ENCODE results near the gene LUC7L3.

Gene LUC7L3, protein sequence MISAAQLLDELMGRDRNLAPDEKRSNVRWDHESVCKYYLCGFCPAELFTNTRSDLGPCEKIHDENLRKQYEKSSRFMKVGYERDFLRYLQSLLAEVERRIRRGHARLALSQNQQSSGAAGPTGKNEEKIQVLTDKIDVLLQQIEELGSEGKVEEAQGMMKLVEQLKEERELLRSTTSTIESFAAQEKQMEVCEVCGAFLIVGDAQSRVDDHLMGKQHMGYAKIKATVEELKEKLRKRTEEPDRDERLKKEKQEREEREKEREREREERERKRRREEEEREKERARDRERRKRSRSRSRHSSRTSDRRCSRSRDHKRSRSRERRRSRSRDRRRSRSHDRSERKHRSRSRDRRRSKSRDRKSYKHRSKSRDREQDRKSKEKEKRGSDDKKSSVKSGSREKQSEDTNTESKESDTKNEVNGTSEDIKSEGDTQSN

DNA sequence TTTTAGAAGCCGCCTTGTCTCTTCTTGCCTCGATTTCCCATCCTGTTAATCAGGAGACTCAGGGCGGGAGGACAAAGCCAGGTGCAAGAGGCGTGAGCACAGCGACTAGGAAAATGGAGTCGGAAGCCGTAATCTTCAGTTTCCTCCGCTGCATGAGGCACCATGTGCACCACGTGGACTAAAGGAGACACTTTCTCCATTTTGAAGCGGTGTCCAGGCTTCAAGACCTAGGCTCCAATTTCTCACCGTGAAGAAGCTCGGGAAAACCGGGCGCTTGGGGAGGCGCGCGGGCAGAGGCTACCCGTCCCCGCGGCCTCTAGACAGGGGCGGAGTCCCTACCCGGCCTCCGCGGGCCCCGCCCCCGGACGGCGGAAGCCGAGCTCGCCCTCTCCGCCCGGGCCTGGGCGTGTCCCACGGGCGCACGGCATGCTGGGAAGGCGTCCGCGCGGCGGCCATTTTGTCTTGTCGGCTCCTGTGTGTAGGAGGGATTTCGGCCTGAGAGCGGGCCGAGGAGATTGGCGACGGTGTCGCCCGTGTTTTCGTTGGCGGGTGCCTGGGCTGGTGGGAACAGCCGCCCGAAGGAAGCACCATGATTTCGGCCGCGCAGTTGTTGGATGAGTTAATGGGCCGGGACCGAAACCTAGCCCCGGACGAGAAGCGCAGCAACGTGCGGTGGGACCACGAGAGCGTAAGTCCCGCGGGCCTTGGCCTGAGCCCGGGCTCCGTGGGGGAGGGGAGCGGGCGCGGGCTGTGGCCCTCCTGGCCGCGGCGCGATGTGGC, at the start of gene LUC7L3:
Gene LUC7L3, plus strand, starts transcription at position 460 of the 780 bp plus-strand sequence. Its CDS starts 130 bp downstream, at position 590.
- no peaks in the 10 kb centered on the region for H3K9me3 ChIP-seq (replicated peaks in 1 of 11)
- H3K27ac ChIP-seq = peak within 1 kb of the TSS; percentile 94 to 99 (median 97)
- peak within 1 kb of the TSS; percentile 75 to 99 (median 90) for H3K4me2 ChIP-seq
- peak within 1 kb of the TSS; percentile 94 to 100 (median 97) for H3K9ac ChIP-seq
- no peaks in the 10 kb centered on the region for H3K27me3 ChIP-seq
- TF ChIP-seq Cebpa-rat (IDR thresholded peaks at IDR 0.05) = no peak
- H3K4me3 ChIP-seq = peak within 1 kb of the TSS; percentile 77 to 99 (median 94)
- H3K4me1 ChIP-seq = peaks cover 26 to 37% (median 32%) of the 10 kb centered on the region in 10 experiments
- peaks cover 42 to 48% (median 47%) of the 10 kb centered on the region in 11 experiments for H4K20me1 ChIP-seq
- H3K36me3 ChIP-seq = peaks cover 0 to 26% (median 20%) of the 10 kb centered on the region in 11 experiments; a peak in 14 of 22 replicates

DNA sequence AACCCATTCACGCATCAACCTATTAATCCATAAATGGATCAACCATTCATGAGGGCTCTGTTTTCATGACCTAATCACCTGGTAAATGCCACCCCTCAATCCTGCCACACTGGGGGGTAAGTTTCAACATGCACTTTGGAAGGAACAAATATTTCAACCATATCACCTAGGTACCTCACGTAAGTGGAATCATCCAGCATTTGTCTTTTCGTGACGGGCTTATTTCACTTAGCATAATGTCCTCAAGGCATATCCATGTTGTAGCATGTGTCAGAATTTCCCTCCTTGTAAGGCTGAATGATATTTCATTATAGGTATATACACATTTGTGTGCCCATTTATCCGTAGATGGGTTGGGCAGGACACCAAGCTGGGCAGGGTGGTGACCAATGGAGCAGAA, 47.3 kb upstream of the LUC7L3 start:
- Histone ChIP-seq H3K4me2 (peak overlapping the region in 2 of 11 experiments; percentile 45 to 46; a peak in 1 of 22 replicates), H3K36me3 (no peaks in the 10 kb centered on the region), H3K27ac (no peak overlapping the region), H3K27me3 (no peaks in the 10 kb centered on the region), H3K4me1 (peaks cover 0 to 37% (median 15%) of the 10 kb centered on the region in 10 experiments; a peak in 12 of 20 replicates), H4K20me1 (no peaks in the 10 kb centered on the region), H3K9ac (no peak overlapping the region), H3K4me3 (no peak overlapping the region), H3K9me3 (replicated peaks in 1 of 11) (no peaks in the 10 kb centered on the region)
- no peak for TF ChIP-seq Cebpa-rat (IDR thresholded peaks at IDR 0.05)

DNA sequence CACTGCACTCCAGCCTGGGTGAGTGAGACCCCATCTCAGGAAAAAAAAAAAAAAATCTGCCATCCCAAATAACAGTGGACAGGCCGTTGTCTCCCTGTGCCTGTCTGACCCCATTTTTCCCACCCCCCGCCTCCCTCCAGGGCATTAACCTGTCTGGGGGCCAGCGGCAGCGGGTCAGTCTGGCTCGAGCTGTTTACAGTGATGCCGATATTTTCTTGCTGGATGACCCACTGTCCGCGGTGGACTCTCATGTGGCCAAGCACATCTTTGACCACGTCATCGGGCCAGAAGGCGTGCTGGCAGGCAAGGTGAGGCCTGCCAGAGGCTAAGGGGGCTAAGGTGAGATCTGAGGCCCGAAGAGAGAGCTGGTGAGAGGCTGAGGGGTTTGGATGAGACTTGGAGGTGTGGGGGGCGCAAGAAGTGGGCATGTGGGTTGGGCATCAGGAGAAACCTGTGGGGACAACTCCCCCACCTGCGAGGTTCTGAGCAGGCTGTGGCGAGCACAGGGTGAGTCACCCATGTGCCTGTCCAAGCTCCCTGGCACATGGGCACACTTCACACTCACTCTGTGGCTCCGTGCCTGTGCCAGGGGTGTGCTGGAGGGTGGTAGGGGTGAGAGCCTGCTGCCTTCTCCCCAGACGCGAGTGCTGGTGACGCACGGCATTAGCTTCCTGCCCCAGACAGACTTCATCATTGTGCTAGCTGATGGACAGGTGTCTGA, 46.4 kb upstream of the LUC7L3 start:
- Histone ChIP-seq H3K4me3 (no peak overlapping the region), H3K9me3 (replicated peaks in 1 of 11) (no peaks in the 10 kb centered on the region), H3K27ac (no peak overlapping the region), H4K20me1 (no peaks in the 10 kb centered on the region), H3K36me3 (no peaks in the 10 kb centered on the region), H3K4me2 (no peak overlapping the region), H3K9ac (no peak overlapping the region), H3K4me1 (peaks cover 0 to 31% (median 14%) of the 10 kb centered on the region in 10 experiments; a peak in 12 of 20 replicates), H3K27me3 (no peaks in the 10 kb centered on the region)
- TF ChIP-seq Cebpa-rat (IDR thresholded peaks at IDR 0.05) = no peak

DNA sequence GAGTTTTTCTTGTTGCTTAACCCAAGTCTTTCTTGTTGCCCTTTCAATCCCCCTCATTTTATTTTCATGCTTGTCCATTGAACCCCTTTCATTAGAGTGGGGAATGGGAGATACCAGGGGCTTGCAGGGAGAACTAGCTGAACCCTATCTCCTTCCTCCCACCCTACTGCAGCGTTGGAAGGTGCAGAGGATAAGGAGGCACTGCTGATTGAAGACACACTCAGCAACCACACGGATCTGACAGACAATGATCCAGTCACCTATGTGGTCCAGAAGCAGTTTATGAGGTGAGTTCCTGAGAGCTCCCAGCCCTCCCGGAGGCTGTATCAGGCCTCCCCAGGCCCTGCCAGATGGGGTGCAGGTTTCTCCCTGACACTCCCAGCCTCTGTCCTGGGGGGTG, 44.2 kb upstream of the LUC7L3 start:
- no peaks in the 10 kb centered on the region for H3K27me3 ChIP-seq
- H3K9me3 ChIP-seq (replicated peaks in 1 of 11) = no peaks in the 10 kb centered on the region
- H3K27ac ChIP-seq = no peak overlapping the region
- no peak overlapping the region for H3K4me3 ChIP-seq
- H3K36me3 ChIP-seq = no peaks in the 10 kb centered on the region
- peaks cover 0 to 16% (median 11%) of the 10 kb centered on the region in 10 experiments; a peak in 11 of 20 replicates for H3K4me1 ChIP-seq
- no peak overlapping the region for H3K4me2 ChIP-seq
- TF ChIP-seq Cebpa-rat (IDR thresholded peaks at IDR 0.05) = no peak
- H3K9ac ChIP-seq = no peak overlapping the region
- H4K20me1 ChIP-seq = no peaks in the 10 kb centered on the region

DNA sequence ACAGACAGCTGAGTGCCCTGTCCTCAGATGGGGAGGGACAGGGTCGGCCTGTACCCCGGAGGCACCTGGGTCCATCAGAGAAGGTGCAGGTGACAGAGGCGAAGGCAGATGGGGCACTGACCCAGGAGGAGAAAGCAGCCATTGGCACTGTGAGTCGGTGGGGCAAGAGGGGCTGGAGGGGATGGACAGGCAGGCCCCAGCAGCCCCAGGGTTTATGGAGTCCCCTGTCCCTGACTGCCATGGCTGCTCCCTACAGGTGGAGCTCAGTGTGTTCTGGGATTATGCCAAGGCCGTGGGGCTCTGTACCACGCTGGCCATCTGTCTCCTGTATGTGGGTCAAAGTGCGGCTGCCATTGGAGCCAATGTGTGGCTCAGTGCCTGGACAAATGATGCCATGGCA, 43.8 kb upstream of the LUC7L3 start:
- peaks cover 0 to 19% (median 11%) of the 10 kb centered on the region in 10 experiments; a peak in 11 of 20 replicates for H3K4me1 ChIP-seq
- no peak overlapping the region for H3K27ac ChIP-seq
- H3K36me3 ChIP-seq = no peaks in the 10 kb centered on the region
- H4K20me1 ChIP-seq = no peaks in the 10 kb centered on the region
- no peaks in the 10 kb centered on the region for H3K27me3 ChIP-seq
- H3K9ac ChIP-seq = no peak overlapping the region
- H3K9me3 ChIP-seq (replicated peaks in 1 of 11) = no peaks in the 10 kb centered on the region
- H3K4me2 ChIP-seq = no peak overlapping the region
- no peak overlapping the region for H3K4me3 ChIP-seq
- no peak for TF ChIP-seq Cebpa-rat (IDR thresholded peaks at IDR 0.05)

DNA sequence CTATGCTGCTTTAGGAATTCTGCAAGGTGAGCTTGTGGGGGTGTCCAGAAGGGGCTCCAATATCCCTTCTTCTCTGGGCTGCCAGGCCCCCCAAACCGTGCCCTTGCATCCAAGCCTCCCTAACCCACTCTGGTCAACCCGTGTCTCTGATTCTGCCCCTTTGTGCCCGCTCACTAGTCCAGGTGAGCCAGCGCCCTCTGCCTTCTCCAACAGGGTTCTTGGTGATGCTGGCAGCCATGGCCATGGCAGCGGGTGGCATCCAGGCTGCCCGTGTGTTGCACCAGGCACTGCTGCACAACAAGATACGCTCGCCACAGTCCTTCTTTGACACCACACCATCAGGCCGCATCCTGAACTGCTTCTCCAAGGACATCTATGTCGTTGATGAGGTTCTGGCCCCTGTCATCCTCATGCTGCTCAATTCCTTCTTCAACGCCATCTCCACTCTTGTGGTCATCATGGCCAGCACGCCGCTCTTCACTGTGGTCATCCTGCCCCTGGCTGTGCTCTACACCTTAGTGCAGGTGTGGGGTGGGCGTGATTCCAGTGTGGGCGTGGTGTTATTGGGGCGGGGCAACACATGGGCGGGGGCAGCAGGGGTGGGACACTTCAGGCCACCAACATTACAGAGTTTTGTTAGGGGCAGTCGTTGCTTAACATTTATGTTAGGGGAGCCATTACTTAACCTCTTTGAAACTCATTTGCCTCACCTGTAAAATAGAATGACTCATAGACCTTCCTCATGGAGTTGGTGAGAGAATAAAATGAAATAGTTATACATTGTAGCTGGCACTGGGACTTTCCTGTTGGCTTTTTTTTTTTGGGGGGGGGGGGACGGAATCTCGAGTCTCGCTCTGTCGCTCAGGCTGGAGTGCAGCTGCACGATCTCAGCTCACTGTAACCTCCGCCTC, 43.1 kb upstream of the LUC7L3 start:
- no peaks in the 10 kb centered on the region for H3K36me3 ChIP-seq
- TF ChIP-seq Cebpa-rat (IDR thresholded peaks at IDR 0.05) = no peak
- H3K9ac ChIP-seq = no peak overlapping the region
- H3K27ac ChIP-seq = no peak overlapping the region
- no peak overlapping the region for H3K4me2 ChIP-seq
- no peaks in the 10 kb centered on the region for H4K20me1 ChIP-seq
- peaks cover 0 to 19% (median 7%) of the 10 kb centered on the region in 10 experiments; a peak in 12 of 20 replicates for H3K4me1 ChIP-seq
- H3K9me3 ChIP-seq (replicated peaks in 1 of 11) = no peaks in the 10 kb centered on the region
- no peaks in the 10 kb centered on the region for H3K27me3 ChIP-seq
- H3K4me3 ChIP-seq = no peak overlapping the region

DNA sequence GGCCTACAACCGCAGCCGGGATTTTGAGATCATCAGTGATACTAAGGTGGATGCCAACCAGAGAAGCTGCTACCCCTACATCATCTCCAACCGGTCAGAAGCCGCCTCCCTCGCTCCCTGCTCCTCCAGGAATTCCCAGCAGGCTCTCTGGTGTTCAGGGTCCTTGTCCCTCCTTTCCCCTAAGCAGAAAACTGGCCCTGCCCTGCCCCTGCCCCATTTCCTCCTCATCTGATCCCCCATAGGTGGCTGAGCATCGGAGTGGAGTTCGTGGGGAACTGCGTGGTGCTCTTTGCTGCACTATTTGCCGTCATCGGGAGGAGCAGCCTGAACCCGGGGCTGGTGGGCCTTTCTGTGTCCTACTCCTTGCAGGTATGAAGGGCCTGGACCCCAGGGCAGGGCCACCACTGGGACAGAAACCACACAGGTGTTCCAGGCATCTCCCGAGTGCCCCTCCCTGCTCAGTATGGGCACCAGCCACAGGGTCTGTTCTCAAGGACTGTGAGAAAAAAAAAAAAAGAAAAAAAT, 41.5 kb upstream of the LUC7L3 start:
- no peaks in the 10 kb centered on the region for H3K36me3 ChIP-seq
- no peaks in the 10 kb centered on the region for H3K27me3 ChIP-seq
- TF ChIP-seq Cebpa-rat (IDR thresholded peaks at IDR 0.05) = no peak
- H3K4me3 ChIP-seq = no peak overlapping the region
- no peak overlapping the region for H3K27ac ChIP-seq
- H3K4me1 ChIP-seq = peaks cover 0 to 19% (median 2%) of the 10 kb centered on the region in 10 experiments; a peak in 10 of 20 replicates
- no peaks in the 10 kb centered on the region for H4K20me1 ChIP-seq
- no peak overlapping the region for H3K4me2 ChIP-seq
- H3K9me3 ChIP-seq (replicated peaks in 1 of 11) = no peaks in the 10 kb centered on the region
- no peak overlapping the region for H3K9ac ChIP-seq

DNA sequence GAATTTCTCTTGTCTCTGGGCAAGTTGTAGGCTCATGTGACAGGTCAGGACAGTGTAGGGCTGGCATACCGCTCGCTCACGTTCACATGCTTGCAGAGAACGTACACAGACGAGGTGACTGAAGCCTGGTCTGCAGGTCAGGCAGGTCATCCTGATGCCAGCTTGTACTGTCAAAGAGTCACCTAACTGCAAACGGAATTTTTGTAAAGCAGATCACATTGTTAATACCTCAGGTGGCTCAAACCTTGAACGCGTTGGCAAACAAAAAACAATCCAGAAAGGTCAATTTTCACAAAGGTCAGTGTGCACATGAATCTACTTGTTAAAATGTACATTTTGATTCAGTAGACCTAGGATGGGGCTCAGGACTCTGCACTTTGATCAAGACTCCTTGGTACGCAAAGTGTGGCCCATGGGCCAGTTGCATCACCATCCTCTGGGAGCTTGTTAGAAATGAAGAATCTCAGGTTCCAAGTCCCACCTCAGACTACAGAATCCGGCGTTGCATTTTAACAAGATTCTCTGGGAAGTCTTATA, 40.3 kb upstream of the LUC7L3 start:
- H3K27me3 ChIP-seq = no peaks in the 10 kb centered on the region
- no peaks in the 10 kb centered on the region for H3K36me3 ChIP-seq
- no peak overlapping the region for H3K4me3 ChIP-seq
- no peaks in the 10 kb centered on the region for H3K9me3 ChIP-seq (replicated peaks in 1 of 11)
- no peak for TF ChIP-seq Cebpa-rat (IDR thresholded peaks at IDR 0.05)
- 0 out of 22 replicates have a peak, but pooled peaks cover 0 to 5% (median 0%) of the 10 kb centered on the region in 11 experiments for H4K20me1 ChIP-seq
- H3K4me1 ChIP-seq = peaks cover 0 to 19% (median 2%) of the 10 kb centered on the region in 10 experiments; a peak in 10 of 20 replicates
- no peak overlapping the region for H3K27ac ChIP-seq
- no peak overlapping the region for H3K4me2 ChIP-seq
- H3K9ac ChIP-seq = no peak overlapping the region

Measured in BLaER1 treated with 17β-estradiol and CSF1 and Interleukin-3, amounts not matched to agents 10 nM and 100 nM (cell line).